A549 (cell line): ENCODE measurements around the gene CD58.

Experiments used
- CTCF ChIP-seq: fragments of >200 bp; sonication (Bioruptor Twin); formaldehyde crosslinking; IDR thresholded peaks from 3 replicates; pipeline ENCODE4 v1.5.1; 2016
- NFE2L2 ChIP-seq: fragments of 150-350 bp; conservative IDR thresholded peaks from 2 replicates; pipeline ENCODE4 v1.6.1; 2014; ENCODE audit warnings: low read length
- NR3C1 ChIP-seq: fragments of >200 bp; sonication (Bioruptor Twin); formaldehyde crosslinking; IDR thresholded peaks from 3 replicates; pipeline ENCODE4 v1.6.1; 2017
- POLR2A ChIP-seq: IDR thresholded peaks from 2 replicates; pipeline ENCODE4 v1.6.1; 2012; ENCODE audit warnings: mild to moderate bottlenecking, low read length
- POLR2AphosphoS2 ChIP-seq: conservative IDR thresholded peaks from 2 replicates; pipeline ENCODE4 v1.6.1; 2012; ENCODE audit warnings: low read length, improper control_type of control experiment, inconsistent platforms
- RCOR1 ChIP-seq: fragments of 150-350 bp; IDR thresholded peaks from 2 replicates; pipeline ENCODE4 v1.6.1; 2014; ENCODE audit warnings: antibody characterized with exemption, low read length, low read depth
- REST ChIP-seq: fragments of 200-600 bp; sonication (generic); IDR thresholded peaks from 2 replicates; pipeline ENCODE4 v1.6.1; 2016; ENCODE audit warnings: antibody characterized with exemption, mild to moderate bottlenecking, moderate library complexity
- RFX5 ChIP-seq: fragments of 450-650 bp; IDR thresholded peaks from 2 replicates; pipeline ENCODE4 v1.7.1; 2014; ENCODE audit warnings: antibody characterized with exemption, mild to moderate bottlenecking, moderate library complexity
- RNF2 ChIP-seq: fragments of 200-600 bp; sonication (generic); IDR thresholded peaks from 2 replicates; pipeline ENCODE4 v1.6.1; 2016; ENCODE audit warnings: low read depth, mild to moderate bottlenecking, antibody characterized with exemption, moderate library complexity, borderline replicate concordance
- ZSCAN20 ChIP-seq: fragments of 250-450 bp; sonication (Bioruptor Pico); IDR thresholded peaks from 2 replicates; pipeline ENCODE4 v1.8.0; 2022; ENCODE audit warnings: mild to moderate bottlenecking, moderate library complexity

GRCh38 chr1:116487031-116487430, 83.8 kb downstream of the CD58 start:
- TF ChIP-seq CTCF: no peak
- no peak for TF ChIP-seq RFX5
- no peak for TF ChIP-seq REST
- TF ChIP-seq POLR2A: no peak
- no peak for TF ChIP-seq RNF2
- TF ChIP-seq NFE2L2: no peak
- no peak for TF ChIP-seq ZSCAN20 (CRISPR knock-in tag)
- TF ChIP-seq RCOR1: no peak
- TF ChIP-seq POLR2AphosphoS2: no peak
- no peak for TF ChIP-seq NR3C1
